ENCODE data around the gene HSPA14.

DNA sequence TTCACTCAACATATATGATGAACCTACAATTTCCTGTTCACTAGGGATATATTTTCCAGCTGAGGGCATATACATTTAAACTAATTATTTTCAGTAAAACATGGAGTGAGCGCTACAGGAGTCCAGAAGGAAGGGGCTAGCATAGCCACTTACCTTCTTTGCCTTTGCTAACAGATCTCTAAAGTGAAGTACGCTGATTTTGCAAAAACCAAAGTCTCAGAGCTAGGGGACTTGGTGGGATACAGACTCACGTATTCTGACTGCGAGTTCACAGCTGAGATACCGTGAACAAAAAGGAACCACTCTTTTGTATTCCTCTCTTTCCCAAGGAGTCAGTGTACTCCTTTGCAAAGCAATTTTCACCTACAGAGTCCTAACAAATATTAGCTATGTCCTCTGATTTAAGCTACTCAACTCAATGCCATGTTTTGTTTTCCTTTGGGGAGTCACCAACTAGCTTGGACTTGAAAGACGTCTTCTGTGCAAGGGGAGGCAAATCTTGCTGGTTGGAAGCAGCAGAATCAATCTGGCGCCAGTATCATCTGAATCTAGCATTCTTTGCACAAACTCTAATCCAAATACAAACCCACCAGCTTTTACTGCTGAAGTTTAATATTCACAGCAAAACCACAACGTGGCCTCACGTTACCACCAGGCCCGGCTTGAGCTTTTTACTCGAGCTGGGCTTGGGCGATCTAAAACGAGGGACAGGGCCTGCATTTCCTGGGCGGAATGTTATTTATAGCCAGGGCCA, 926 bp upstream of the HSPA14 start:
- no peak for TF ChIP-seq POLR2A (IDR thresholded peaks at IDR 0.05; ENCODE audit: low read length)
- no peak for TF ChIP-seq KDM1A (IDR thresholded peaks at IDR 0.05; ENCODE audit: low read depth)
- TF ChIP-seq, protein P1, sequence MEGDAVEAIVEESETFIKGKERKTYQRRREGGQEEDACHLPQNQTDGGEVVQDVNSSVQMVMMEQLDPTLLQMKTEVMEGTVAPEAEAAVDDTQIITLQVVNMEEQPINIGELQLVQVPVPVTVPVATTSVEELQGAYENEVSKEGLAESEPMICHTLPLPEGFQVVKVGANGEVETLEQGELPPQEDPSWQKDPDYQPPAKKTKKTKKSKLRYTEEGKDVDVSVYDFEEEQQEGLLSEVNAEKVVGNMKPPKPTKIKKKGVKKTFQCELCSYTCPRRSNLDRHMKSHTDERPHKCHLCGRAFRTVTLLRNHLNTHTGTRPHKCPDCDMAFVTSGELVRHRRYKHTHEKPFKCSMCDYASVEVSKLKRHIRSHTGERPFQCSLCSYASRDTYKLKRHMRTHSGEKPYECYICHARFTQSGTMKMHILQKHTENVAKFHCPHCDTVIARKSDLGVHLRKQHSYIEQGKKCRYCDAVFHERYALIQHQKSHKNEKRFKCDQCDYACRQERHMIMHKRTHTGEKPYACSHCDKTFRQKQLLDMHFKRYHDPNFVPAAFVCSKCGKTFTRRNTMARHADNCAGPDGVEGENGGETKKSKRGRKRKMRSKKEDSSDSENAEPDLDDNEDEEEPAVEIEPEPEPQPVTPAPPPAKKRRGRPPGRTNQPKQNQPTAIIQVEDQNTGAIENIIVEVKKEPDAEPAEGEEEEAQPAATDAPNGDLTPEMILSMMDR (IDR thresholded peaks at IDR 0.05), result no peak
- TF ChIP-seq HDAC2 (IDR thresholded peaks at IDR 0.05), result no peak
- TF ChIP-seq PHF8 (IDR thresholded peaks at IDR 0.05; ENCODE audit: borderline replicate concordance, low read depth), result no peak; the same call in 1 of the 2 replicates
- TF ChIP-seq, protein P2, sequence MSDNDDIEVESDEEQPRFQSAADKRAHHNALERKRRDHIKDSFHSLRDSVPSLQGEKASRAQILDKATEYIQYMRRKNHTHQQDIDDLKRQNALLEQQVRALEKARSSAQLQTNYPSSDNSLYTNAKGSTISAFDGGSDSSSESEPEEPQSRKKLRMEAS (IDR thresholded peaks at IDR 0.05), result 0 out of 2 replicates have a peak, but pooled peaks have one; percentile 8
- TF ChIP-seq MAFK (IDR thresholded peaks at IDR 0.05; ENCODE audit: partially characterized antibody), result peak; percentile 73
- no peak for TF ChIP-seq CEBPB (IDR thresholded peaks at IDR 0.05)
- no peak for TF ChIP-seq EP300 (IDR thresholded peaks at IDR 0.05)
- TF ChIP-seq MYC (IDR thresholded peaks at IDR 0.05; ENCODE audit: borderline replicate concordance, low read length), result no peak
- TF ChIP-seq ZSCAN20 (CRISPR knock-in tag; IDR thresholded peaks at IDR 0.05), result no peak
